Bone marrow (tissue), 2 donors: ENCODE data around the gene NEU3.
"Not testable (repeated sequence)": the region's sequence is repeated elsewhere in the genome, so short reads cannot be mapped to it uniquely, and the experiment has no call there.

Experiments
- DNase-seq, 2 donors: peaks; one replicate each; lab custom pipeline; 2025; lab: John Stamatoyannopoulos, UW

Gene NEU3

DNA sequence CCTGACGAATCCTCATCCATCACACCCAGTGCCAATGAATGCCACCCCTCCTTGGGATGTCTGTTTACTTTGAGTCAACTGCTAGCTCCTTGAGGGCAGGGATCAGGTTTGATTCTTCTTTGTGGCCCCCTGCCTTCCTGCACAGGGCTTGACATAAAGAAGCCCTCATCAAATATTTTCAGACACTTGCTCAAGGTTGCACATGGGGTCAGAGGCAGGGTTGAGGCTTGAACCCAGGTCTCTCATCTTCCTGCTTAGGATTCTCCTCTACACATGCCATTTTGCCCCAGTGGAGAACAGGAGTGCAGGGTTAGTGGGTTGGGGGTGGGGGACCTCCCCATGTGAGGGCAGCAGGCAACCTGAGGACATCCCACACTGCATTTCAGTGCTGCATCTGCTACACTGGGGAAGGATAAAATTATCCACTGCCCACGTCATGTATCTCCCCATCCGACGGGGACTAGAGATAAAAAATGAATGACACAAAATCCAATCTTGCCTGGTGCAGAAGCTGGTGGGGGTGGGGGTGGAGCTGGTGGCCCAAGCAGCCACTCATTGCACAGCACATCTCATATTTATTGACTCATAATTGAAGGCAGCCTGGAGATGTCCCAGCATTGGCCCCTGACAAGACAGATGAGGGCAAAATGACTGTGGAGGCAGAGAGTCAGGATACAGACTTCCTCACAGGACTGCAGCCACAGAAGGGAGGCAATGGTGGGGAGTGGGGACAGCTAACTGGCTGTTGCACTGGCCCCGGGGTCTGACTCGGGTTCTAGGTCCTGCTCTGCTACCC is 41.3 kb downstream of the NEU3 start:
- DNase-seq, result no peak

DNA sequence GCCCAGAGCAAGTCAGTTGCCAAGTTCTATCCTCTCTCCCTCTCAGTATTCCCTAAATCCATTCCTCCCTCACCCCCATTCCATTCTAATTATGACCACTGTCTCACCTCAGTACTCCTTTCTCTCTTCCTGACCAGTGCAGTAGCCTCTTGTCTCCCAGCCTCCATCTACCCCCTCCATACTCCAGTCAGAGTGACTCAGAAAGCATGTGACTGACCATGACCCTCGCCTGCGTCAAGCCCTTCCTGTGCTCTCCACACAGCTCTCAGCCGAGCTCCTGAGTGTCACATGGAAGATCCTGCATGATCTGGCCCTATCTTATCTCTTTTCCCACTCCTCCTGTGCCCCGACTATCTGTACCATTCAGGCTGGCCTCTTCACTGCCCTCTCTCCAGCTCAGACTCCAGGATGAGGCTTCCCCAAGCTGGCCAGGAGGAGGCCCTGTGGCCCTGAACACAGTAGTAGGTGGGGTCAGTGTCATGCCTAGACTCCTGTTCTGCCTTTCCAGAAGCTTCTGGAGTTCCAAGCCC is 42.6 kb downstream of the NEU3 start:
- no peak for DNase-seq

DNA sequence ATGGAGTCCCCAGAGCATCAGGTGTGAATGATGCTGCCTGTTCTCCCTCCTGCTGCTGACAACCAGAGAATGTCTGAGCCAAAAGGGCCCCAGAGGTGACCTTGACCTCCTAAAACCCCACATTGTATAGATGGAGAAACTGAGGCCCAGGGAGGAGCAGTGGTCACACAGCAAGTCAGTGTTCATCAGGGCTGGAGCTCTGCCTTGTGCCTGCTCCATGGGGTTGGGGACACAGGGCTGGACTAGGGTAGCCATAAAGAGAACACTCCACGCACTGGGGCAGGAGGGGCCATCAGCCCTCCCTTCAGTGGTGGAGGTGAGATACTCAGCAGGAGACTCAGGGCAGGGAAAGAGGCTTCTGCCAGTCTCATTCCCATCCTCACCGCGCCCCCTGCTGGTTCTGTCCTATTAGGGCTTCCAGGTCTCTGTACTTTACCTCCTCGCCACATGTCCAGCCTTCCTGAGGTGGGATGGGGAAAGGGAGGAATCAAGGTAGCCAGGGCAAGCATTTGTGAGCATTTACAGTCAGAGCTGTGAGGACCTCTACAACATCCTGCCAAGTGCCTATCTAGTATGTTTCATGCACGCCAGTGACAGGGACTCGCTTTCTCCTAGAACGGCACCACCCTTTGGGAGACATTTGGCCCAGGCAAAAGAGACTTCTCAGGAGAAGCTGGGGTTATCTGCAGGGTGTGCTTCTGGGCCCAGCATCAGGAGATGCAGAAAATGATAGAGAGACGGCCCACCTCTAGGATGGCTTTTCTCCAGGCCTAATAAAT is 43.2 kb downstream of the NEU3 start:
- peak; percentile 38 to 62 for DNase-seq

DNA sequence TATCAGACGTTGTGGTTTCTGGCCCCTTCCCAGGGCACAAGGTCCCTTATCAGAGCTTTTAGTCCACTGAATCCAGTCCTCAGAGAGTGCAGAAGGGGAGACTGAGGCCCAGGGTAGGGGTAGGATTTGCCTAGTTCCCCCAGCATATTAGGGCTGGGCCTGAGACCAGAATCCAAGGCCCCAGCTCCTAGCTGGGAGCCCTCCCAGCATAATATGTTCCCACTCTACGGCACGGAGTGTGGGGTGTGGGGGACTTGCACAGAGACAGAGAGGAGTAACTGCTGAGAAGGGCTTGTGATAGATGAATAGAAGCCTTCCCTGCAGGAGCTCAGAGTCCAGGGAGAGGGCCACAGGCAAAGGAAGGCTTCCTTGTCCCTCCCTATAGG is 43.8 kb downstream of the NEU3 start:
- no peak for DNase-seq

DNA sequence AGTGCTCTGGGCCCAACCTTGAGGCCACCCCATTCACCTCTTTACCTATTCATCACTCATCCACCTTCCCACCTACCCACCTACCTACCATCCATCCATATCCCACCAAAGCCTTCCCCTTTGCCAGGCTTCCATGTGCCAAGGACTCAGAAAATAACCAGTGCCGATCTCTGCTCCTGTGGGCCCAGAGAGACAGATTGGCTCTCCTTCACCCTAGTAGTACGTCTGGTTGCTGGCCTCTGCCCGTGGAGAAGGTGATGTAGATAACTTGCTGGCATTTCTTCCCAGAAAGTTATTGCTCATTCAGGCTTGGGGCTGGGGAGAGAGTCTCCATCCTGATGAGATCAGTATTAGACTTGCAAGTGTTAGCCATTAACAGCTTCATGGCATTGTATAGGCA is 45.2 kb downstream of the NEU3 start:
- DNase-seq, result no peak

DNA sequence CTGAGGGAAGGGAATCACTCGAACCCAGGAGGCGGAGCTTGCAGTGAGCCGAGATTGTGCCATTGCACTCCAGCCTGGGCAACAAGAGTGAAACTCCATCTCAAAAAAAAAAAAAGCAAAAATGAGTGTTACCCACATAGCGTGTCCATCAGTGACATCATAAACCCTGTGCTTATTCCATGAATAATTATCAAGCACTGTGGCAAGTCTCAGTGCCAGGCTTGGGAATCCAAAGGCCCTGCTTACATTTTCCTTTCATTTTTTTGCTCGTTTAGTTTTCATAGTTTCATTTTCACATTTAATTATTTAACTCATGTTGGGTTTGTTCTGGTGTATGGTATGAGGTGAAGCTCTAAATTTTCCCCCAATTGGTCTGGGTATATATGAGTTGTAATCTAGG is 46.5 kb downstream of the NEU3 start:
- DNase-seq, result no peak

DNA sequence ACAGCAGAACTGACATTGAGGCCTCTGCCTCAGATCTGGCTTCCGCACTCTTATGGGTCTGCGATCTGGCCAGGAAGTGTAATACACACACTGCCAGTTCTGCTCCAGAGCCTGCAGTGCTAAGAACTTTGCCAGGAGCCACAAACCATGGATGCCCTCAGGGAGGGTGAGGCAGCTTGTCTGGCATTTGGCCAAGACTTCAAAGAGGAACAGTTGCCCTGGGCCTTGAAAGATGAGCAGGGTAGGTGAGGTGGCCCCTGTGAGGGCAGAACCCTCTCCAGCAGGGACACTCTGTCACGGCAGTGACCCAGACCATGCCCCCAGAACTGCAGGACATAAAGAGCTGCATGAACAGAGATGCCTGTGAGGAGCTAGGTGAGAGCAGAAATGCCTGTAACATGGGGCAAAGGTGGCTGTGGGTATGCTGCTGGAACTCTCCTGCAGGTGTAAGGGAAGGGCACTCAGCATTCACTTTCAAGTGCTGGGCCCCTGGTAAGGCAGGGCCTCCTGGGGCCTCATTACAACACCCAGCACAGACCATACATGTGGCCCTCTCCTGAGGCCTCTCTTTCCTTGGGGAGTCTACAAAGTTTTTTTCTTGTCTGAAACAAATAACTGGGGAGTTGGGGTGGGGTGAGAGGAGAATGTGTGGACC is 47.3 kb downstream of the NEU3 start:
- no peak for DNase-seq

DNA sequence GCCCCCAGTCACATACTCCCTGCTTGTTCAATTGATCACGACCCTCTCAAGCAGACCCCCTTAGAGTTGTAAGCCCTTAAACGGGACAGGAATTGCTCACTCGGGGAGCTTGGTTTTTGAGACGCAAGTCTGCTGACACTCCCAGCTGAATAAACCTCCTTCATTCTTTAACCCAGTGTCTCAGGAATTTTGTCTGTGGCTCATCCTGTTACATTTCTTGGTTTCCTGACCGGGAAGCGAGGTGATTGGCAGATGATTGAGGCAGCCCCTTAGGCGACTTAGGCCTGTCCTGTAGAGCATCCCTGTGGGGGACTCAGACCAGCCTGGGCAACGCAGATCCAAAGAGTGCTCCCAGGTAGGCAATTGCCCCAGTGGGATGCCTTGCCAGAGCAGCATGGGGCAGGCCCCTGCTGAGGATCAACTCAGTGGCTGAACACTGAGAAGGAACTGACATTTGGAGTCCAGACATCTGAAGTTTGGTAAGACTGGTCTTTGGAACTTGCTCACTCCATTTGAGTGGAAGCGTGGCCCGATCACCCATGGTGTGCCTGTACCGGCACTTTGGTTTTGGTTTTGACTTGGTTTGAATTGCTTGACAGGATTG is 51.5 kb downstream of the NEU3 start:
- no peak for DNase-seq

DNA sequence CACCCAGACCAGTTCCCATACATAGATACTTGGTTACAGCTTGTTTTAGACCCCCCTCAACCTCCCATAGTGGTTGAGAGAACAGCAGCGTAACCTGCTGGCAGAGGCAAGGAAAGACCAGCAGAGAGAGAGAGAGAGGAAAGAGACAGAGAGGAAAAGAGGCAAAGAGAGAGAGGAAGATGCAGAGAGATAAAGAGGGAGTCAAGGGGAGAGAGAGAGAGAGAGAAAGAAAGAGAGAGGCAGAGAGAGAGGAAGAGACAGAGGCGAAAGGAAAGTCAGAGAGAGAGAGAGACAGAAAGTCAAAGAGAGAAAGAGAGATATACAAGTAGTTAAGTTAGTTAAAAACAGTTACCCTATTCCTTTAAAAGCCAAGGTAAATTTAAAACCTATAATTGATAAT is 52.5 kb downstream of the NEU3 start:
- no peak for DNase-seq

DNA sequence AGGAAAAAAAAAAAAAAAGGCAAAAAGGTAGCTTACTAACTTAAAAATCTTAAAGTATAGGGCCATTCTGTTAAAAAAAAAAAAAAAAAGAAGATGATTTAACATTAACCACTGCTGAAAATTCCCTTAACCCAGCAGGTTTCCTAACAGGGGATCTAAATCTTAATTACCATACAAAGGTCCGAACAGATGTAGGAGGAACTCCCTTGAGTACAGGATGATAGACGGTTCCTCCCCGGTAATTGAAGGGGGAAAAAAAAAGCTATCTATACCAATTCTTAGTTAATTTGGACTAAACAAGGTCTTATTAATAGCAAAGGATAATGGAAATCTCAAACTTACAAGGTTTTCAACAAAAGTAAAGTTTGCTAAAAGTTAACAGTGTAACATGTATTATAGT is 53.1 kb downstream of the NEU3 start:
- not testable (repeated sequence) for DNase-seq

DNA sequence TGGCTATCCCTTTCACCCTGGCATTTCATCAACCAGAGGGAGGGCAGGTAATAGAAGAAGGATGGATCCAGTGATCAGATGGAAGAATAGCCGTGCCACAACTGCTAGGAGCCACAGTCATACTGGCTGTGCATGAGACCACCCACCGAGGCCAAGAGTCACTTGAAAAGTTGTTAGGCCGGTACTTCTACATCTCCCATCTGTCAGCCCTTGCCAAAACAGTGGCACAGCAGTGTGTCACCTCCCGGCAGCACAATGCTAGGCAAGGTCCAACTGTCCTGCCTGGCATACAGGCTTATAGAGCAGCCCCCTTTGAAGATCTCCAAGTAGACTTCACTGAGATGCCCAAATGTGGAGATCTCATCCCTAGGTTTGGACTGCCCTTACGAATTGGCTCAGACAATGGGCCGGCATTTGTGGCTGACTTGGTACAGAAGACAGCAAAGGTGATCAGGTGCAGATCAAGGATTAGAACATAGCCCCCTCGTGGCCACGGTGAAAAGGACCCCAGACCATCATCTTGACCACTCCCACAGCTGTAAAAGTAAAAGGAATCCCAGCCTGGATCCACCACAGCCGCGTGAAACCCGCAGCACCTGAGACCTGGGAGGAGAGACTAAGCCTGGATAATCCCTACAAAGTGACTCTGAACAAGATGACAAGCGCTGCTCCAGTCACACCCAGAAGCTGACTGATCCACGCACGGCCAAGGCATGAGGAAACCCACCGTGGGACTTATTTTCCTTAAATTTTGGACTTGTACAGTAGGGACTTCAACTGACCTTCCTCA is 55.8 kb downstream of the NEU3 start:
- DNase-seq, result not testable (repeated sequence)

DNA sequence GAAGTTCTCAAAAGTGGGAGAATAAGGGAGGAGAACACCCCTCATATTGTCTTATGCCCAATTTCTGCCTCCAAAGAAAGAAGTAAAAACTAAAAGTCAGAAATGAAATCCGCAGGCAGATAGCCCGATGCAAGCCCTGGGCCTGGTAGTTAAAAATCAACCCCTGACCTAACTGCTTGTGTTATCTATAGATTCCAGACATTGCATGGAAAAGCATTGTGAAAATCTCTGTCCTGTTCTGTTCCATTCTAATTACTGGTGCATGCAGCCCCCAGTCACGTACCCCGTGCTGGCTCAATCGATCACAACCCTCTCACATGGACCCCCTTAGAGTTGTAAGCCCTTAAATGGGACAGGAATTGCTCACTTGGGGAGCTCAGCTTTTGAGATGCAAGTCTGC is 57.9 kb downstream of the NEU3 start:
- DNase-seq, result not testable (repeated sequence)

DNA sequence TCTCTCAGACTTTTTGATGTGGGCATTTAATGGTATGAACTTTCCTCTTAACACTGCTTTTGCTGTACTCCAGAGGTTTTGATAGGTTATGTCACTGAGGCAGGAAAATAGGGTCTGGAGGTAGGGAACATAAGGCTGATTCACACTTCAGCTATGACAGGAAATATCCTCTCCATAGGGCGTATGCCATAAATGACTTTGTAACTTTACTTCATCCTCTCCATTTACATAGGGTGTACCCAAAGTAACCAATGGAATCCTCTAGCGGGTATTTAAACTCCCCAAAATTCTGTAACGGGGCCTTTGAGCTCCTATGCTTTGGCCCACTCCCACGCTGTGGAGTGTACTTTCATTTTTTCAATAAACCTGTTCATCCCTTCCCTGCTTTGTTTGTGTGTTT is 58.5 kb downstream of the NEU3 start:
- no peak for DNase-seq

DNA sequence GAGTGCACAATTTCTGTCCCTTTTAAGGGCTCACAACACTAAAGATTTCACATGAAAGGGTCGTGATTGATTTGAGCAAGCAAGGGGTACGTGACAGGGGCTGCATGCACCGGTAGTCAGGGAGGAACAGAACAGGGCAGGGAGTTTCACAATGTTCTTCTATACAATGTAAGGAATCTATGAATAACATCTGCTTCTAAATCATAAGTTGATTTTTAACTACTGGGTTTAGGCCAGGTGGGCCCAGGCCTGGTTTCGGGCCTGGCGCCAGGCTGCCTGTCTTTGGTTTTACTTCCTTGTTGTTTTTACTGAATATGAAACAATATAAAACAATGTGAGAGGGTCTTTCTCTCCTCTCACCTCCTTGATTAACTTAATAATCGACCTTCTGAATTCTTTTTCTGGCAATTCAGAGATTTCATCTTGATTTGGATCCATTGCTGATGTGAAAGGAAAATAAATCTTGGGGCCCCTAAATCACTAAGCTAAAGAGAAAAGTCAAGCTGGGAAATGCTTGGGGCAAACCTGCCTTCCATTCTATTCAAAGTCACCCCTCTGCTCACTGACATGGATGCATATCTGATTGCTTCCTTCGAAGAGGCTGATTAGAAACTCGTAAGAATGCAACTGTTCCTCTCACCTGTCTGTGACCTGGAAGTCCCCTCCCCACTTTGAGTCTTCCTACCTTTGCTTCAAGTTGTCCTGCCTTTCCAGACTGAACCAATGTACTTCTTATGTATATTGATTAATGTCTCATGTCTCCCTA is 61.0 kb downstream of the NEU3 start:
- not testable (repeated sequence) for DNase-seq

DNA sequence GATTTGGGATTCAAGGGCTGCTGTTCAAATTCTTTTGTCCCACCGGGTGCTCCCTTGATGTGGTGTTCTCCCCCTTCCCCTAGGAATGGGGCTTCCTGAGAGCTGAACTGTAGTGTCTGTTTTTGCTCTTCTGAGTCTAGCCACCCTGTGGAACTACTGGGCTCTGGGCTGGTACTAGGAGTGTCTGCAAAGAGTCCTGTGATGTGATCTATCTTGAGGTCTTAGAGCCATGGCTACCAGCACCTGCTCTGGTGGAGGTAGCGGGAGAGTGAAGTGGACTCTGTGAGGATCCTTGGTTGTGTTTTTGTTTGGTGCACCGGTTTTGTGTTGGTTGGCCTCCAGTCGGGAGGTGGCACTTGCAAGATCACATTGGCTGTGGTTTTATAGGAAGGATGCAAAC is 61.8 kb downstream of the NEU3 start:
- no peak for DNase-seq

DNA sequence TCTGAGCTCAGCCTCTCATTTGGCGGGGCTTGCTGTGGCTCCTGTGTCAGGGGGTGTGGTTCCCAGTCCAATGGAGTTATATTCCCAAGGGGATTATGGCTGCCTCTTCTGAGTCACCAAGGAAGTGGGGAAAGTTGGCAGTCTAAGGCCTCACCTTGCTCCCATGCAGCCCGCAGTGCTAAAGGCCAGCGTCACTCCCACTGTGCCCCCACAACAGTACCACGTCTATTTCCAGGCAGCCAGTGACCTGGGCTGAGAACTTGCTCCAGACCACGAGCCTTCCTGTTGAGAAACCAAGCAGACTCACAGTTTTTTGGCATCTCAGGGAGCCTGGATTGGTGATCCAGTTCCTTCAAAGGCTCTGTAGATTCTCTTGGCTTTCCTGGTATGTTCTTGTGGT is 62.3 kb downstream of the NEU3 start:
- DNase-seq, result no peak

DNA sequence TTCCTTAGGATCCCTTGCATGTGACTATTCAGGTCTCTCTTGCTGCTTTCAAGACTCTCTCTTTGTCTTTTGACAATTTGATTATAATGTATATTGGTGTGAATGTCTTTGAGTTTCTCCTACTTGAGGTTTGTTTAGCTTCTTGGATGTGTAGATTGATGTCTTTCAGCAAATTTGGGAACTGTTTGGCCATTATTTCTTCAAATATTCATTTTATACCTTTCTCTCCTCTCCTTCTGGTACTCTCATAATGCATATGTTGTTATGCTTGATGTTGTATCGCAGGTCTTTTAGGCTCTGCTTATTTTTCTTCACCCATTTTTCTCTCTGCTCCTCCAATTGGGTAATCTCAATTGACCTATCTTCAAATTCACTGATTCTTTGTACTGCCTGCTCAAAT is 63.7 kb downstream of the NEU3 start:
- no peak for DNase-seq

DNA sequence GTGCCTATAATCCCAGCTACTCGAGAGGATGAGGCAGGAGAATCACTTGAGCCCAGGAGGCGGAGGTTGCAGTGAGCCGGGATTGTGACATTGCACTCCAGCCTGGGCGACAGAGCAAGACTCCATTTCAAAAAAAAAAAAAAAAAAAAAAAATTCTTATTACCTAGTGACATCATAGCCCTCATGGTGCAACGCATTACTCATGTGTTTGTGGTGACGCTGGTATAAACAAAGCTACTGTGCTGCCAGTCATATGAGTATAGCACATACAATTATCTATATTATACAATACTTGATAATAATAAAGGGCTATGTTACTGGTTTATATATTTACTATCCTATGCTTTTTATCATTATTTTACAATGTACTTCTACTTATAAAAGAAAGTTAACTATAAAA is 66.8 kb downstream of the NEU3 start:
- no peak for DNase-seq

DNA sequence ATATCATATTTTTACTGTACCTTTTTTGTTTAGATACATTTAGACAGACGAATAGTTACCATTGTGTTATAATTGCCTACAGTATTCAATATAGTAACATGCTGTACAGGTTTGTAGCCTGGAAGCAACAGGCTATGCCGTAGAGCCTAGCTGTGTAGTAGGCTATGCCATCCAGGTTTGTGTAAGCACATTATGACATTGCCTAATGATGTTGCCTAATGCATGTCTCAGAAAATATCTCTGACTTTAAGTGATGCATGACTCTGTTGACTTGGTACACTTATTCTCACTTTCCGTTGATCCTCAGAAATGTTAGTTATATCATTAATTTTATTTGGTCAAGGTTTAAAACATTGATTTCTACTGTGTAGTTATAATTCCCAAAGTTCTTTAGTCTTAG is 68.1 kb downstream of the NEU3 start:
- no peak for DNase-seq

DNA sequence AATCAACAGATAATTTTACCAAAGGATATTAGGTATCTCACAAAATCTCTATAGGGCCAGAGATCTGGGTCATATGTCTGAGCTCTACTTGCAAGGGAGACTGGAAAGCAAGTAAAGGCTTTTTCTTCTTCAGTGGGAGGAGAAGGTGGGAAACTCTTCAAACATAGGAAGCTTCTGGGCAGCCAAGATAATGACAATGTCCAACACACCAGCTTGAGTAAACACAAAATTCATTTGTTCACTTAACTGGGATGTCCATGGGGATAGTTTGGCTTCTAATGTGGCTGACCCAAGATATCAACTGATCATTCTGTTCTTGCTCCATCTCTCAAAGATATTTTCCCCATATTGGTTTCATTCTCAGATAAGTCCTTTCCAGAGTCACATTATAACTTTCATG is 70.6 kb downstream of the NEU3 start:
- no peak for DNase-seq
